HepG2 (cell line): ENCODE results near the gene TALDO1.

Source experiments
- ATF2 ChIP-seq: sonication (generic); formaldehyde crosslinking; IDR thresholded peaks from 2 replicates; pipeline ENCODE4 v1.4.0; 2020; ENCODE audit warnings: missing genetic modification reagents
- CEBPB ChIP-seq: IDR thresholded peaks from 2 replicates; pipeline ENCODE4 v1.6.1; 2011; ENCODE audit warnings: low read depth, low read length, improper control_type of control experiment, borderline replicate concordance
- KLF6 ChIP-seq: IDR thresholded peaks from 2 replicates; pipeline ENCODE4 v1.8.0; 2016; ENCODE audit warnings: missing biosample characterization, missing genetic modification reagents
- POLR2A ChIP-seq, 2 experiments: IDR thresholded peaks; 2 replicates each; pipeline ENCODE4 v1.6.1; 2011; ENCODE audit warnings: low read depth in 2 of 2, low read length in 2 of 2, mild to moderate bottlenecking in 1 of 2, moderate library complexity in 1 of 2; ENCODE audit not compliant: insufficient read depth in 1 of 2
- RAD21 ChIP-seq: fragments of 450-650 bp; formaldehyde crosslinking; IDR thresholded peaks from 2 replicates; pipeline ENCODE4 v1.5.0; 2020; ENCODE audit warnings: mild to moderate bottlenecking
- TCF7 ChIP-seq: sonication (generic); IDR thresholded peaks from 2 replicates; pipeline ENCODE4 v1.6.1; 2016; ENCODE audit warnings: antibody characterized with exemption, low read depth

GRCh38 chr11:698493-699115 is 48.7 kb upstream of the TALDO1 start:
- no peak for TF ChIP-seq POLR2A (IDR thresholded peaks at IDR 0.05; ENCODE audit: insufficient read depth in 1 of 2, low read depth in 2 of 2, low read length in 2 of 2)
- no peak for TF ChIP-seq TCF7
- TF ChIP-seq KLF6 (CRISPR knock-in tag) = no peak
- TF ChIP-seq CEBPB = no peak
- TF ChIP-seq RAD21 (CRISPR knock-in tag) = no peak
- TF ChIP-seq ATF2 (CRISPR knock-in tag) = no peak
